A549 (cell line): ENCODE measurements around the gene NOS1AP.

Experiments used
- CEBPB ChIP-seq, 2 experiments: fragments of >200 bp in 1 of 2; sonication (Bioruptor Twin) in 1 of 2; formaldehyde crosslinking in 1 of 2; IDR thresholded peaks; 2 replicates each; pipeline ENCODE4 v1.6.1; 2012 to 2016
- EP300 ChIP-seq, 2 experiments: fragments of >200 bp; sonication (Bioruptor Twin); formaldehyde crosslinking; IDR thresholded peaks; 2 replicates in 1 of 2; 3 replicates in 1 of 2; pipeline ENCODE4 v1.6.1; 2016 to 2017
- FOSL2 ChIP-seq, 2 experiments: fragments of 450-650 bp in 1 of 2; fragments of >200 bp in 1 of 2; sonication (Bioruptor Twin) in 1 of 2; formaldehyde crosslinking; IDR thresholded peaks; 2 replicates each; pipeline versions ENCODE4 v1.5.0 to v1.6.1; 2016 to 2020; ENCODE audit warnings: mild to moderate bottlenecking in 1 of 2, moderate library complexity in 1 of 2
- HOXA7 ChIP-seq: fragments of 250-450 bp; sonication (Bioruptor Pico); IDR thresholded peaks from 2 replicates; pipeline ENCODE4 v1.5.0; 2020; ENCODE audit warnings: mild to moderate bottlenecking, moderate library complexity
- MAFK ChIP-seq: fragments of 450-650 bp; IDR thresholded peaks from 2 replicates; pipeline ENCODE4 v1.6.1; 2014; ENCODE audit not compliant: partially characterized antibody
- MAZ ChIP-seq: fragments of 150-350 bp; IDR thresholded peaks from 2 replicates; pipeline ENCODE4 v1.6.1; 2014; ENCODE audit warnings: antibody characterized with exemption, low read depth, low read length, borderline replicate concordance
- NR3C1 ChIP-seq: fragments of >200 bp; sonication (Bioruptor Twin); formaldehyde crosslinking; IDR thresholded peaks from 3 replicates; pipeline ENCODE4 v1.6.1; 2017
- POLR2A ChIP-seq: IDR thresholded peaks from 2 replicates; pipeline ENCODE4 v1.6.1; 2012; ENCODE audit warnings: mild to moderate bottlenecking, low read length
- POLR2AphosphoS2 ChIP-seq: conservative IDR thresholded peaks from 2 replicates; pipeline ENCODE4 v1.6.1; 2012; ENCODE audit warnings: low read length, improper control_type of control experiment, inconsistent platforms
- RAD21 ChIP-seq, 2 experiments: fragments of >200 bp in 1 of 2; sonication (Bioruptor Twin) in 1 of 2; formaldehyde crosslinking in 1 of 2; IDR thresholded peaks in 1 of 2; conservative IDR thresholded peaks in 1 of 2; 2 replicates in 1 of 2; 3 replicates in 1 of 2; pipeline ENCODE4 v1.6.1; 2012 to 2018; ENCODE audit warnings: inconsistent platforms in 1 of 2
- TF ChIP-seq, protein P1 (sequence below): fragments of >200 bp; sonication (Bioruptor Twin); formaldehyde crosslinking; IDR thresholded peaks from 3 replicates; pipeline ENCODE4 v1.5.1; 2016
- TF ChIP-seq, protein P2 (sequence below): fragments of 450-650 bp; IDR thresholded peaks from 2 replicates; pipeline ENCODE4 v1.6.1; 2014; ENCODE audit warnings: antibody characterized with exemption
- TF ChIP-seq, protein P3 (sequence below): IDR thresholded peaks from 2 replicates; pipeline ENCODE4 v1.6.1; 2012

DNA sequence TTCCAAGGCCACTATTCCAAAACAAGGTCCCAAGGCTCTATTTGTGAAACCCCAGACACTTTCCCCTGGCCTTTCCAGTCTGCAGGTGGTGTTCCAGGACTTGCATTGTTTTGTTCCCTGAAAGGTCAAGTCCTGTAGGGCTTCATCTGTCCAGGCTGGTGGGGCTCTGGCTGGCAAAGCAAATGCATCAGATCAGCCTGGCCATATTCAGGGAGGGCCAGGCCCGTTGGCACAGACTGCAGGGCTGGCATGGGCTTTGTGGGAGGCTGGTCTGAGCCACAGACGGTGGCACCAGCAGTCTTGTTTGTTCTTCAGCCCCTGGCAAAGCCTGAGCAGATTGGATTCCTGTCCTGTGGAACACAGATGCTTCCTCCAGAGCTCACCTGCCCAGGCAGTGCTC lies 214.2 kb downstream of the NOS1AP start:
- TF ChIP-seq, protein P1, sequence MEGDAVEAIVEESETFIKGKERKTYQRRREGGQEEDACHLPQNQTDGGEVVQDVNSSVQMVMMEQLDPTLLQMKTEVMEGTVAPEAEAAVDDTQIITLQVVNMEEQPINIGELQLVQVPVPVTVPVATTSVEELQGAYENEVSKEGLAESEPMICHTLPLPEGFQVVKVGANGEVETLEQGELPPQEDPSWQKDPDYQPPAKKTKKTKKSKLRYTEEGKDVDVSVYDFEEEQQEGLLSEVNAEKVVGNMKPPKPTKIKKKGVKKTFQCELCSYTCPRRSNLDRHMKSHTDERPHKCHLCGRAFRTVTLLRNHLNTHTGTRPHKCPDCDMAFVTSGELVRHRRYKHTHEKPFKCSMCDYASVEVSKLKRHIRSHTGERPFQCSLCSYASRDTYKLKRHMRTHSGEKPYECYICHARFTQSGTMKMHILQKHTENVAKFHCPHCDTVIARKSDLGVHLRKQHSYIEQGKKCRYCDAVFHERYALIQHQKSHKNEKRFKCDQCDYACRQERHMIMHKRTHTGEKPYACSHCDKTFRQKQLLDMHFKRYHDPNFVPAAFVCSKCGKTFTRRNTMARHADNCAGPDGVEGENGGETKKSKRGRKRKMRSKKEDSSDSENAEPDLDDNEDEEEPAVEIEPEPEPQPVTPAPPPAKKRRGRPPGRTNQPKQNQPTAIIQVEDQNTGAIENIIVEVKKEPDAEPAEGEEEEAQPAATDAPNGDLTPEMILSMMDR, result no peak
- no peak for TF ChIP-seq CEBPB (IDR thresholded peaks at IDR 0.05)
- no peak for TF ChIP-seq HOXA7
- TF ChIP-seq NR3C1, result no peak
- TF ChIP-seq, protein P2, sequence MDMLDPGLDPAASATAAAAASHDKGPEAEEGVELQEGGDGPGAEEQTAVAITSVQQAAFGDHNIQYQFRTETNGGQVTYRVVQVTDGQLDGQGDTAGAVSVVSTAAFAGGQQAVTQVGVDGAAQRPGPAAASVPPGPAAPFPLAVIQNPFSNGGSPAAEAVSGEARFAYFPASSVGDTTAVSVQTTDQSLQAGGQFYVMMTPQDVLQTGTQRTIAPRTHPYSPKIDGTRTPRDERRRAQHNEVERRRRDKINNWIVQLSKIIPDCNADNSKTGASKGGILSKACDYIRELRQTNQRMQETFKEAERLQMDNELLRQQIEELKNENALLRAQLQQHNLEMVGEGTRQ, result no peak
- TF ChIP-seq EP300 (IDR thresholded peaks at IDR 0.05), result no peak
- TF ChIP-seq POLR2A, result no peak
- TF ChIP-seq POLR2AphosphoS2, result no peak
- no peak for TF ChIP-seq FOSL2 (IDR thresholded peaks at IDR 0.05)
- TF ChIP-seq FOSL2 (CRISPR knock-in tag; IDR thresholded peaks at IDR 0.05), result no peak
- no peak for TF ChIP-seq MAZ
- TF ChIP-seq, protein P3, sequence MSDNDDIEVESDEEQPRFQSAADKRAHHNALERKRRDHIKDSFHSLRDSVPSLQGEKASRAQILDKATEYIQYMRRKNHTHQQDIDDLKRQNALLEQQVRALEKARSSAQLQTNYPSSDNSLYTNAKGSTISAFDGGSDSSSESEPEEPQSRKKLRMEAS, result no peak
- TF ChIP-seq MAFK, result no peak
- TF ChIP-seq RAD21 (conservative IDR thresholded peaks at IDR 0.05 in 1 of 2, IDR thresholded peaks at IDR 0.05 in 1 of 2), result no peak
